Activated naive CD8-positive, alpha-beta T cell treated with anti-CD3 and anti-CD28 coated beads, Interleukin-2, amount 50 U/mL, for 16 hours (primary cell): ENCODE measurements around the gene CTXN2.

Source experiments
- DNase-seq: peaks from one replicate; pipeline ENCODE4 v3.0.0-alpha.2; 2020; ENCODE audit warnings: low read depth, low spot score

CTXN2 gene

GRCh38 chr15:48191574-48192225 lies at the start of gene CTXN2:
TSS of gene CTXN2 (plus strand) at chr15:48191665. CDS start at chr15:48201301, 9,636 bp downstream.
- DNase-seq, result no peak

- no peak for DNase-seq
Measured at GRCh38 chr15:48143856-48144255, 47.6 kb upstream of the CTXN2 start.

DNA sequence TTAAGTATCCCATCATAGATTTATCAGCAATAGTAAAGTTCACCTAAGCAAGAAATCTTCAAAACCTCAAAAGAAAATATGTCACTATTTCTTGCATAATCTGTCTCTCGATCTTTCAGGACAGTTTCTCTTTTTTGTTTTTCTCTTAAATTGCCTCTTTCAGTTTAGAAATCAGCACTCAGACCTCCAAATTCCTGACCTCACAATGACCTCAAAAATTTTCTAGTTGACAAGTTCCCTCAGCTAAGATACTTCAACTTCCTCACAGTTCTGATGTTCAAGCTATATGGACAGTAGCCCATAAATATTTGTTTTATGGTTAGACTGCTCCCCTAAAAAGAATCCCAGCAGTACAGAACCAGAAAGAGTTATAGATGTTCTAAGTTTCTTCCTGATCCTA lies 46.6 kb upstream of the CTXN2 start:
- no peak for DNase-seq

DNA sequence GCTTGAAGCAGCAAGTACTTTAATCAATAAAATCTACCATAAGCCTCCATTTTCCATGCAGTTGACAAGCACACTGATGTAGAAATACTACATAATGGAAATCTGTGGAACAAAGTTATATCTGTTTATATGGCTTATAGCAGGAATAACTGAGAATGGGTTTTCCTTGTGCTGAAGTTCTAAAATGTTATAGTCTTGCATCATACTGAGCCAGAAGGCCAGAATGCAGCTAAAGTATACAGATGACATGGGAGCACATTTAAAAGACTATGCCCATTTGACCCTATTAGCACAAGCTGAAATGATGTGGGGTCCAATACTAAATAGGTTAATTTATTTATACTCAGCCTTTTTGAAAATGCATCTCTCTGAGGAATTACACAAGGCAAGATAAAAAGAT lies 45.5 kb upstream of the CTXN2 start:
- DNase-seq, result no peak

DNA sequence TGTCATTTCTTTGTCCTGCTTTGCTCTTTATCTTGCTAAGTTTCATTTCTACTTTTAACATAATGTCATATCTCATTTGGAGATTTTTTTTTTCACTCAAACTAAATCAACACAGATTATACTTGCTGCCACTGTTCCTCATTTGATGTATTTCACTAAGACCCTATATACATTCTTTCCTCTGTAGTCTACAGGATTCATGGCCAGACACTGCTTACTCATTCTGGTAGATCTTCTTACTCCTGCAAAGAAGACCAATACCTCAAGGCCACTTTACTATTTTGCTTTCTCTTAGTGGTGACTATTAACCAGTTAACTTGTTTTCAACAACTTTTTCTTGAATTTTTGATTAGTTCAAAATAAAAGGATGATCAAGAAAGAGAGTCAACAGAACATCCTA lies 44.1 kb upstream of the CTXN2 start:
- DNase-seq, result no peak

- DNase-seq, result no peak
Measured at GRCh38 chr15:48149858-48150257, 41.6 kb upstream of the CTXN2 start.

- no peak for DNase-seq
Measured at GRCh38 chr15:48153526-48153925, 37.9 kb upstream of the CTXN2 start.

- no peak for DNase-seq
Measured at GRCh38 chr15:48168616-48169015, 22.8 kb upstream of the CTXN2 start.

GRCh38 chr15:48170981-48171380 lies 20.5 kb upstream of the CTXN2 start:
- DNase-seq, result no peak

- DNase-seq, result no peak
Measured at GRCh38 chr15:48175126-48175525, 16.3 kb upstream of the CTXN2 start.

DNA sequence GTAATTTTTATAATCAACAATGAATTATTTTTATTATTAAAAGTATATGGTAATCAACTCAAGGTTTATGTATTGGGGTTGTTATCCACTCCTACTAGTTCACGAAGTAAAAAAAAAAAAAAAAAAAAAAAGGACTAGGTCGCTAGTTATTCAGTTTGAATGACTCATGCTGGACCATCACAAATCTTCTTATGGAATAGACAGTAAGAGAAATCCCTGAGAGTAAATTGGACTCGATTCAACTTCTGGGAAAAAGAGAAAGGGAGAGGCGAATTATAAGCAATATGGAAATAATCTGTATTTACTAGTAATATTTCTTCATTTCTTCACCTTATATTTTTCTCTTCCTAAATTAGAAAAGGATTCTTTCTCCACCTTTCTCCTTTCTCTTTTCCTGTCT lies 15.4 kb upstream of the CTXN2 start:
- no peak for DNase-seq

- no peak for DNase-seq
Measured at GRCh38 chr15:48176957-48177356, 14.5 kb upstream of the CTXN2 start.

DNA sequence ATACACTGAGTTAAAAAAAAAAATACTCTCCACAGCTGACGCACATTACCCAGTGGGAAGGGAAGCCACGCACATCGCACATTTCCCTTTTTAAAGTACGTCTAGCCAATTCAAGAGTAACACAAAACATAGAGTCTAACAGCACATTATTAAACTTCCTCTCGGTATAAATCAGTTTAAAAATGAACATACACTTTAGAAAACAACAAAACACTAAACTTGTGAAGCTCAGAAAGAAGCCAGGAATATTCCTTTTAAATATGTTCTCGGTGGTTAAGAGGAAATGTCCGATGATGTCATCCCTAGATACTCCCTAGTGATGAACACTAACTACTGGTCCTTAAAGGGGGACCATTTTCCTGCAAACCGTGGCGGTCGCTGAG lies 14.1 kb upstream of the CTXN2 start:
- DNase-seq, result no peak

GRCh38 chr15:48177766-48178647 lies 13.5 kb upstream of the CTXN2 start, which contains the start of gene MYEF2:
TSS of gene MYEF2 (minus strand) at chr15:48178295. CDS start at chr15:48178237, 58 bp downstream.
- DNase-seq, result peak; percentile 34

DNA sequence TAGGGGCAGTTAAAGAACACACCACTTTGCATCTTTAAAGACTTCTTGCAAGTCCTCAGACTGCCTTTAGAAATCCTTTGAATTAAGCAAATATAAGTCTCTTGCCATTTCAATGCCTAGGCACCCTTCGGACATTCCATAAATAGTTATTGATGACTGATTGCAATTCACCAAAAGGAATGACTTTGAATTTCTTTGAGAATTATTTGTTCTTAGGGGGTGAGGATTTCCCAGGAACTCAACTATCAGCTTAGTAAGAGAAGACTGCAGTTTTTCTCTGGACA lies 12.9 kb upstream of the CTXN2 start:
- DNase-seq, result no peak

GRCh38 chr15:48182749-48183148 lies 8.7 kb upstream of the CTXN2 start:
- DNase-seq, result no peak

GRCh38 chr15:48185529-48185928 lies 5.9 kb upstream of the CTXN2 start:
- no peak for DNase-seq

GRCh38 chr15:48186271-48186670 lies 5.2 kb upstream of the CTXN2 start:
- no peak for DNase-seq

- no peak for DNase-seq
Measured at GRCh38 chr15:48190932-48191573, 412 bp upstream of the CTXN2 start.

DNA sequence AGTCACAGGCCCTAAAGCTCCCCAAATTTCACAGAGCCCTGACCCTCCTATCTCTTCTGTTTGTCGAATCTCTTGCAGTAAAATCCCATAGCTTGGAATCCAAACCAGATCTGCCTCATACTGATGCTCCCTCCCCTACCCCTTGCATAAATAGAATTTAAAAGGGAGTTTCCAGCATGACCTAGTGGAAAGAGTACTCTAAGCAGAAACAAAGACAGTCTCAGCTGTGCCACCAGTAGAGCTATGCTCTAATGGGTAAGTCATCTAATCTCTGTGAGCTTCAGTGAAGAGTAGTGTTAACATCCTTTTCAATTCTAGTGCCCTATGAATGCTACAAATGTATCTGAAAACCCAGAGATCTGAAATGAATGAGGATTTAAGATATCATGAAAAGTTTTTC lies 10.6 kb downstream of the CTXN2 start:
- no peak for DNase-seq

- DNase-seq, result no peak
Measured at GRCh38 chr15:48205981-48206380, 14.5 kb downstream of the CTXN2 start, which contains the start of gene SLC12A1. TSS of gene SLC12A1 (plus strand) at chr15:48206302. CDS start at chr15:48207720, 1,418 bp downstream.

DNA sequence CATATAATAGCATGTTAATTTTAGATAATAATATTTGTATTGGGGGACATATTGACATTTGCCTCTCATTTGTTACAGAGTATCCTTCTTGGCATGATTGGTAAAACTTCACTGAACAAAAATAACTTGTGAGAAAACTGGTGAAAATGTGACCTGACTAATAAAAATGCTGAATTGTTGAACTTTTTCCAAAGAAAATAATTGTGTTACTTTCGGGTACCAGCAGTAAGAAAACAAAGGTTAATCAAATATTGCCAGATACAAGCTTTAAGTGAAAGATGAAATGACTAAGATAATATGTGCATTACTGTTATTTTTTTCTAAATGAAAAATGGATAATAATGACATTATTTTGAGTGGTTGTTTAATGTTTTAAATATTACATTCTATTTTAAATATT lies 29.8 kb downstream of the CTXN2 start:
- no peak for DNase-seq

- no peak for DNase-seq
Measured at GRCh38 chr15:48221885-48222284, 30.4 kb downstream of the CTXN2 start.
